GM19438 (cell line): ENCODE results near the gene TRIM59.
"Not testable (repeated sequence)": the region's sequence is repeated elsewhere in the genome, so short reads cannot be mapped to it uniquely, and the experiment has no call there.

ENCODE experiments used
- ATAC-seq: cut with Tn5 transposase; IDR thresholded peaks from one replicate; pipeline ENCODE4 v1.9.1; 2021; ENCODE audit warnings: low read depth; ENCODE audit not compliant: unreplicated experiment

The TRIM59 gene

GRCh38 chr3:160458151-160458550, 8.6 kb upstream of the TRIM59 start:
- no peak for ATAC-seq

DNA sequence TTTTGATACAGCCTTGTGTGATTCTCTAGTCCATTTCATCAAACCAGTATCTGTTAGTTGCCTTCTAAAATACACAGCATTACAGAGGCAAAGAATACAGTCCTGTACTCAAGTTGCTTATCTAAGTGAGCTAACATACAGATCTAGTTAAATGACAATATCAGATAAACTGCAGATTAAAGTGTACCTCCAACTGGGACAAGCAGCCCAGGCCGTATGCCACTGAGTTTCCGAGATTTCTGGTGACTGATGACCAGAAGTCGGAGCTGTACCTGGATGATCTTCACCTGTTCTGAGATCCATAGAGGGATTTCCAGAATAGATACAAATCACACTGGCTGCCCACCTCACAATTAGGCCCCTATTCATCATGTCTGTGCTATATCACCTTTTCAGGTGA, 6.3 kb upstream of the TRIM59 start:
- no peak for ATAC-seq

GRCh38 chr3:160454995-160455394, 5.4 kb upstream of the TRIM59 start:
- ATAC-seq = no peak

- ATAC-seq = not testable (repeated sequence)
Observed at GRCh38 chr3:160452251-160452650, 2.7 kb upstream of the TRIM59 start.

DNA sequence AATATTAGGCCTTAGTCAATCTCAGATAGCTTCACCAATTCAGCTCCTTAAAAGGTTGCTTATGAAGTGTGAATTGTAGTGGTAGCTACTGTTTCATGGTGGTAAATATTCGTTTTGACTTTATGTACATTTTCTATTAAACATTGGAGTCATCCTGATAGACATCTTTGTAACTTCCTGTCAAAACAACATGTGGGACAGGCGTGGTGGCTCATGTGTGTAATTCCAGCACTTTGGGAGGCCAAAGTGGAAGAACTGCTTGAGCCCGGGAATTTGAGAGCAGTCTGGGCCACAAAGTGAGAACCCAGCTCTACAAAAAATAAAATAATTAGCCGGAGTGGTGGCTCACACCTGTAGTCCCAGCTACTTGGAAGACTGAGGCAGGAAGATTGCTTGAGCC, 2.0 kb upstream of the TRIM59 start:
- no peak for ATAC-seq

GRCh38 chr3:160450846-160451245, 1.3 kb upstream of the TRIM59 start:
- ATAC-seq = no peak

DNA sequence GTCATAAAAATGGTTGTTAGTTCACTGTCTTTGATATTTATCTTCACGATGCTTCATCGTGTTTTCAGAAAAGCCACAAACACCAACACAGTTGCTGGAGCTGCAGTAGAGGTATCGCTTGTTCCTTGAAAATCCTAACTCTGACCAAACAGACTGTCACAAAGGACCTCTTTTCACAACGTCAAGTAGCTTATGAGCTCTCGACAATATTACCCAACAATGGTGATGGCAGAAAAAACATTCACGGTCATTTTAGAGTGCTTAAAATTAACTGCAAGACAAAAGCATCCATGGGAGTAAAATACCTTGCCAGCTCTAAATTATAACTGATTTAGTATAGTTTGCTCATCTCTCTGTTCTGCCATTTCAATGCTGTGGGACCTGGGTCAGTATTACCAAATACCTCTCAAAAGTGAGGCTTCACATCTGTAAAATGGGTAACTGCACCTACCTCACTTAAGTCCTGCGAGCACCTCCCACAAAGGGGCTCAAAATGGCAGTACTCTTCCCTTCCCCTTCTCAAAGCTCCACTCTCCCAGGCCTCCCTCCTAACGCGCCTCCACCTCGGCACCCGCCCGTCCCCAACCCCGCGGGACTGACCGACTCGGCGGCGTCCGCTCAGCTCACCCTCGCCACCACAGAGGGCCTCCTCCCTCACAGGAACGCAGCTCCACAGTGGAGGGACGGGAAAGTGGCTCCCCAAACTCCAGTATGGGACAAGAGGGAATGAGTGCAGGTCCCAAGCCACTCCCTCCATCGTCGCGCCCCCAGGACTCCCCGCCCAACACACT, 546 bp downstream of the TRIM59 start:
- peak; percentile 35 for ATAC-seq

DNA sequence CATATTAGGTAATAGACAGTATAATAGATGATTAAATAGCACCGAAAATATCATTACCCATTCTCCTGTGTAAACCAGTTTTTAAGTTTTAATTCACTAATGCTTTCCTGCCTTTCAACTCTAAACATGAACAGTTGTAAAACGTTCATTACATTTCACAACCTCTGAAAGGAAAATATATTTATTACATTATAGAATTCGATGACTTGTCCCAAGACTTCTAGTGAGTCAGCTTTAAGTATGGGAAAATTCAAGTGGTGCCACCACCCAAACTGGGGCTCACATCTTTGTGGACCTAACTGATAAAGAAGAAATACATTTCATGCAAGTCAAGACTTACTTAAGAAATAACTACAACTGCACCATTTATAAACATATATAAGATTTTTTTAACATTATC, 2.0 kb downstream of the TRIM59 start:
- ATAC-seq = no peak

DNA sequence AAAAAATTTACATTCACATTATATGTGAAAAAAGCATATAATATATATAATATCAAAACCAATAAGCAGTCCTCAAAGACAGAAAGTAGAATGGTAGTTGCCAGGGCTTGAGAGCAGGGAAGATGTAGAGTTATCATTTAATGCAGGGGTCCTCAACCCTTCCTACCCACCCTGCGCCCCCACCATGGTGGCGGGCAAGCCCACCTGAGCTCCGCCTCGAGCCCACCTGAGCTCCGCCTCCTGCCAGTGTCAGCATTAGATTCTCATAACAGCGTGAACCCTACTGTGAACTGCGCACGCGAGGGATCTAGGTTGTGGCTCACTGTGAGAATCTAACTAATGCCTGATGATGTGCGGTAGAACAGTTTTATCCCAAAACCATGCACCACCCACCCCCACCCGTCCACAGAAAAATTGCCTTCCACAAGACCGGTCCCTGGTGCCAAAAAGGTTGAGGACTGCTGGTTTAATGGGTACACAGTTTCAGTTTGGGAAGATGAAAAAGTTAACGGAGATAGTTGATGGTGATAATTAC, 3.0 kb downstream of the TRIM59 start:
- ATAC-seq = no peak

- no peak for ATAC-seq
Observed at GRCh38 chr3:160445854-160446253, 3.7 kb downstream of the TRIM59 start.

GRCh38 chr3:160444411-160444810, 5.2 kb downstream of the TRIM59 start:
- no peak for ATAC-seq

DNA sequence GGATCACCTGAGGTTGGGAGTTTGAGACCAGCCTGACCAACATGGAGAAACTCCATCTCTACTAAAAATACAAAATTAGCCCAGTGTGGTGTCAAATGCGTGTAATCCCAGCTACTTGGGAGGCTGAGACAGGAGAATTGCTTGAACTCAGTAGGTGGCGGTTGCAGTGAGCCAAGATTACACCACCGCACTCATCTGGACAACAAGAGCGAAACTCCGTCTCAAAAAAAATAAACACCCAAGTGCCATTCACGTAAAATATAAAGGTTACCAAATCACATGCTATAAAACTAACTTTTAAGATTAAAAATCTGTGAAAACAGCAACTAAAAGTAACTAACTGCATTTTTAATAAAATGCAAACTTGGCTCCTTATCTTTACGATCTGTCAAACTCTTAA, 8.9 kb downstream of the TRIM59 start:
- ATAC-seq = no peak

GRCh38 chr3:160437083-160437455, 12.5 kb downstream of the TRIM59 start:
- ATAC-seq = no peak

DNA sequence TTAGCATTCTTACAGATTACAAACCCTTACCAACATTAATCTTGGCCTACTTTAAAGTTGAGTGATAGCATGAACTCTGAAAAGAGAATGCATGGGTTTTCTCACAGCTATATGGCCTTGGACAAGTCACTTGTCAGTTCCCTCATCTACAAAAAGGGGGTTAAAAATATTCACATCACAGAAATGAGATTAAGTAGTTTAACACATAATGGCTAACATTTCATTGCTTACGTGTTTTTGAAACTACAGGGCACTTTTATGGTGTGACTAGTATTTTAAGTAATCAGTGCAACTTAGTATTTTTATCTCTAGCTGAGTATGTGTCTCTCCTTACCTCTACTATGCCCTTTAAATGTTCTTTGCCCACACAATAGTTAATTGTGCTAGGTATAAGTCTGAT, 13.8 kb downstream of the TRIM59 start:
- no peak for ATAC-seq

DNA sequence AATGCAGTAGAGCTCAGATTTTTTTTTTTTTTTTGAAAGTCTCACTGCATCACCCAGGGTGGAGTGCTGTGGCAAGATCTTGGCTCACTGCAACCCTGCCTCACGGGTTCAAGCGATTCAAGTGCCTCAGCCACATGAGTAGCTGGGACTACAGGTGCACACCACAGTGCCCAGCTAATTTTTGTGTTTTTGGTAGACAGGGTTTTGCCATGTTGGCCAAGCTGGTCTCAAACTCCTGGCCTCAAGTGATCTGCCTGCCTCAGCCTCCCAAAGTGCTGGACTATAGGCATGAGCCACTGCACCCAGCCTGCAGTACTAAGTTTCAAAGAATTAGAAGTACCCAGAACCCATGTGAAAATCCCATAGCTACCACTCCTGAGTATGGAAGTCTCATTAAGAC, 14.5 kb downstream of the TRIM59 start:
- ATAC-seq = no peak

DNA sequence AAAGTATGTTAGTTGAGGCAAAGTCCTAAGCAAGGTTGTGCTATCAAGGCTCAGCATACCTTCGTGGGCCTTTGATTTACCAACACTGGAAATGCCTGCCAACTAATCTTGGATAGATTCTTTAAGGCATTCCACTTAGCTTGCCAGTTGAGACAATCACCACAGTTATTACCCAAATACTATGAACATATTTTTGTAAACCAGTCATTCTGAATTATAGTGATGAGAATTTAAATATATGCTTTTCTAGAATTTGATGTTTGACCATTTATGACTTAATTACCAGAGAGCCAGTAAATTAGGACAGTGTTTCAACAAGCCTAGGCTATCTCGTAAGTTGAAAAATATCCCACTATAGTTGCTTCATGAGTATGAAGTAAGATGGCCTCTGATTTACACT, 15.5 kb downstream of the TRIM59 start:
- ATAC-seq = no peak

GRCh38 chr3:160427832-160428424, 21.7 kb downstream of the TRIM59 start:
- ATAC-seq = no peak

GRCh38 chr3:160417311-160417710, 32.3 kb downstream of the TRIM59 start:
- no peak for ATAC-seq

- peak; percentile 53 for ATAC-seq
Observed at GRCh38 chr3:160413613-160414248, 35.9 kb downstream of the TRIM59 start.

DNA sequence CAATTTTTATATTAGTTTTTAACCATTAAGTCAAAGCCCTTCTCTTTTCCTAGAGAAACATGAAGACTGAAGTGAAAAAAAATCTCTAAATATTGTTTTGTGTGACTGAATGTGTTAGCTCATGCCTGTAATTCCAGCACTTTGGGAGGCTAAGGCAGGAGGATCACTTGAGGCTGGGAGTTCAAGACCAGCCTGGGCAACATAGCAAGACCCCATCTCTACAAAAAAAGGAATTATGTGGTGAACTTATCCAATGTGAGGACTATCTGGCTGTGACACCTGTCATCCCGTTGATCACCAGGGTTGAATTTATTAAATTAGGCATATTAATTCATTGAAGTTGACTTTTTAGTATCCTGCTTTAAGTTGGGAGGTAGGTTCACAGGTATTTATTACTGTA, 37.1 kb downstream of the TRIM59 start:
- no peak for ATAC-seq

- no peak for ATAC-seq
Observed at GRCh38 chr3:160409812-160410610, 39.6 kb downstream of the TRIM59 start.
